ENCODE data around the gene CNIH3.

Gene CNIH3

GRCh38 chr1:224640587-224640986, 24.5 kb downstream of the CNIH3 start:
- H3K4me1 Mint-ChIP-seq (ENCODE audit: low read depth): peaks cover 21% of the 10 kb centered on the region
- no peaks in the 10 kb centered on the region for H3K36me3 Mint-ChIP-seq (ENCODE audit: low read depth)
- no peak overlapping the region for H3K4me3 Mint-ChIP-seq
- H3K27ac Mint-ChIP-seq: no peak overlapping the region
- H3K9me3 Mint-ChIP-seq: no peaks in the 10 kb centered on the region
- no peak for DNase-seq (ENCODE audit: low spot score)
- H3K27me3 Mint-ChIP-seq (ENCODE audit: low read depth): peaks cover 23% of the 10 kb centered on the region

DNA sequence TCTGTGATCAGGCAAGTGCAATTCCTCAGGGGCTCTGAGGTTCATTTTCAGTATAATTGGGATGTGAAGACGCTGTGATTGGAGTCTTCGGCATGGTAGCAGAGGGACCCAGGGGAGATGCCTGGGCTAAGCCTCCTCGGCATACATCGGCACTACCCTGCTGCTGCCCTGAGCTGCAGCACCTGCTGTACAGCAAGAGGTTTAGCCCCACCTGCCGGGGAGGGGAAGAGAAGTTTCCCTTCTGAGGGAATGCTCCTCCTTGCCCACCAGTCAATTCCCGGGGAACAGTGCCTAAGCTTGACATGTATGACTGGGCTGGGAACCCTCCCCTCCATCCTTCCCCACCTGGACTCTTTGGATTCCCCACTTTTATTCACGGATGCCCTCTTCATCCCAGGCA, 24.9 kb downstream of the CNIH3 start:
- Mint-ChIP-seq H3K36me3 (ENCODE audit: low read depth) (no peaks in the 10 kb centered on the region), H3K4me1 (ENCODE audit: low read depth) (peaks cover 21% of the 10 kb centered on the region), H3K27ac (no peak overlapping the region), H3K9me3 (no peaks in the 10 kb centered on the region), H3K27me3 (ENCODE audit: low read depth) (peaks cover 23% of the 10 kb centered on the region), H3K4me3 (no peak overlapping the region)
- no peak for DNase-seq (ENCODE audit: low spot score)

DNA sequence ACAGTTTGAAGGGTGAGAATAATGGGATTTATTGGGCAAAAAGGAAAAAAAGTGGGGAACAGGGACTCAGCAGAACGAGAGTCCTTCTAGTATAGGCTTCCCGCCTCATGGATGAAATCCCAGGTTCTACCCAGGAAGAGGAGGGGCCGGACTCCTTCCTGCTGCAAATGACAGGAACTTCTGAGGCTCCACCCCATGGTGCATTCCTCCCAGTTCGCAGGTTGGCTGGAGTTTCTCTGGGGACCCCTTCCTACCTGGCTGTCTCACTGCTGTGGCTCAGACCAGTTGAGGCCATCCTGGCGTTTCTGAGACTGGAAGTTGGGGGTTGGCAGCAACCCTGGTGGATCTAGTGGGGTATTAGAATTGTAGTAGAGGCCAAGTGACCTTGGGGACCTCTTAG, 27.5 kb downstream of the CNIH3 start:
- Mint-ChIP-seq H3K27me3 (ENCODE audit: low read depth) (peaks cover 20% of the 10 kb centered on the region), H3K9me3 (no peaks in the 10 kb centered on the region), H3K36me3 (ENCODE audit: low read depth) (no peaks in the 10 kb centered on the region), H3K4me3 (no peak overlapping the region), H3K4me1 (ENCODE audit: low read depth) (peaks cover 8% of the 10 kb centered on the region), H3K27ac (no peak overlapping the region)
- no peak for DNase-seq (ENCODE audit: low spot score)

- Mint-ChIP-seq H3K4me3 (no peak overlapping the region), H3K4me1 (ENCODE audit: low read depth) (peaks cover 5% of the 10 kb centered on the region), H3K36me3 (ENCODE audit: low read depth) (no peaks in the 10 kb centered on the region), H3K9me3 (no peaks in the 10 kb centered on the region), H3K27ac (no peak overlapping the region), H3K27me3 (ENCODE audit: low read depth) (peaks cover 16% of the 10 kb centered on the region)
- peak; percentile 44 for DNase-seq (ENCODE audit: low spot score)
These were observed 28.5 kb downstream of the CNIH3 start for GRCh38 chr1:224644553-224645154.

DNA sequence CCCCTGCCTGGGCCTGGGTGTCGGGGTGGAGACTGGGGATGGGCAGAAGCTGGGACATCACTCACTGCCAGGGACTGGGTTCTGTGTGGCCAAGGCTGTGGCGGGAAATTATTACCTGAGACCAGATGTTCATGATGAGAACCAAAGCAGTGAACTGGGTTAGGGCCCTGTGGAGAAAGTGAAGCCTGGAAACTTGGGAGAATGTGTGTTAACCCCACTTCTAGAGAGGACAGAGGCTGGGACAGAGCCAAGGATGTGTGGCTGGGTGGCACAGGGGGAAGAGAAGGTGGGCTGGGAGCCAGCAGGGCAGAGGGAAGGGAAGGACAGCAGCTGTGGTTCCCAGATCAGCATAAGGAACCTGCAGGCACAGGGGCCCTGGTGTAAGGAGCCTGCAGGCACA, 31.3 kb downstream of the CNIH3 start:
- H3K27me3 Mint-ChIP-seq (ENCODE audit: low read depth): peaks cover 12% of the 10 kb centered on the region
- no peak overlapping the region for H3K4me3 Mint-ChIP-seq
- H3K36me3 Mint-ChIP-seq (ENCODE audit: low read depth): no peaks in the 10 kb centered on the region
- DNase-seq (ENCODE audit: low spot score): no peak
- no peak overlapping the region for H3K27ac Mint-ChIP-seq
- H3K4me1 Mint-ChIP-seq (ENCODE audit: low read depth): peaks cover 4% of the 10 kb centered on the region
- no peaks in the 10 kb centered on the region for H3K9me3 Mint-ChIP-seq

GRCh38 chr1:224650290-224650689, 34.2 kb downstream of the CNIH3 start:
- Mint-ChIP-seq H3K9me3 (no peaks in the 10 kb centered on the region), H3K27me3 (ENCODE audit: low read depth) (peaks cover 12% of the 10 kb centered on the region), H3K27ac (no peak overlapping the region), H3K4me3 (no peak overlapping the region), H3K36me3 (ENCODE audit: low read depth) (no peaks in the 10 kb centered on the region), H3K4me1 (ENCODE audit: low read depth) (no peaks in the 10 kb centered on the region)
- DNase-seq (ENCODE audit: low spot score): no peak

DNA sequence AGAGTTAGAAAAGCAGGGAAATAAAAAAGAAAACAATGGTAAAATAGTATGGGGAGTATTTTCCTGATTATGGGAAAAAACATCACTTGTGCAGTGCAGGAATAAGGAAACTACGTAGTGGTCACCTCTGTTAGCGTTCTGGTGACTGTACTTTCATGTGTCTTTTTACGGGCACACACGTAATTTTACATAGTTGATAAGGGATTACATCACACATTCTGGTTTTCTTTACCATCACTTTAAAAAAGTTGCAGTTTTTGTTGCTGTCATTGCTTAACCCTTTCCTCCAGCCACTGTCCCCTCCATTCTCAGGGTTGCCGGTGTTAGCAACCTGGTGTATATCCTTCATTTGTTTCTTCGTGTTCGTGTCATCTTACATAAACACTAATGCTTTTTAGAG, 35.1 kb downstream of the CNIH3 start:
- no peak overlapping the region for H3K4me3 Mint-ChIP-seq
- H3K27ac Mint-ChIP-seq: no peak overlapping the region
- H3K27me3 Mint-ChIP-seq (ENCODE audit: low read depth): peaks cover 12% of the 10 kb centered on the region
- DNase-seq (ENCODE audit: low spot score): no peak
- no peaks in the 10 kb centered on the region for H3K36me3 Mint-ChIP-seq (ENCODE audit: low read depth)
- no peaks in the 10 kb centered on the region for H3K4me1 Mint-ChIP-seq (ENCODE audit: low read depth)
- H3K9me3 Mint-ChIP-seq: no peaks in the 10 kb centered on the region

DNA sequence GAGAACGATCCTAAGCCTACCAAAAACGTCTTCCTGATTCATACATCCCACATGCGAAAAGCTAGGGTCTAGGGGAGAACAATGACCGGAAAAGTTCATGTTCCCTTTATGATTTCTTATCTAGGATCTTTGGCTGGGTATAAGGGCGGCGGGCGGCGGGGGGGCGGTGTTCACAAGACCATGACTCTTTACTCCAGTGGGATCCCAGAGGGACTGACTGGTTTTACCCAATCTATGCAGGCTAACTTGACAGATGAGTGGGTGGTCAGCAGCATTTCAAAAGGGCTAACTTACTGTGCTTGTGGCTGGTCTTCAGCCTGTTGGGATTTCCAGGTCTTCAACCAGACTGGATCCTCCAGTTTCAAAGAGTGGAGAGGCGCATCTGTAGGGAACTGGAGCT, 40.3 kb downstream of the CNIH3 start:
- H3K4me1 Mint-ChIP-seq (ENCODE audit: low read depth): no peaks in the 10 kb centered on the region
- no peak overlapping the region for H3K4me3 Mint-ChIP-seq
- H3K36me3 Mint-ChIP-seq (ENCODE audit: low read depth): no peaks in the 10 kb centered on the region
- no peak overlapping the region for H3K27ac Mint-ChIP-seq
- DNase-seq (ENCODE audit: low spot score): no peak
- no peaks in the 10 kb centered on the region for H3K9me3 Mint-ChIP-seq
- peaks cover 18% of the 10 kb centered on the region for H3K27me3 Mint-ChIP-seq (ENCODE audit: low read depth)

DNA sequence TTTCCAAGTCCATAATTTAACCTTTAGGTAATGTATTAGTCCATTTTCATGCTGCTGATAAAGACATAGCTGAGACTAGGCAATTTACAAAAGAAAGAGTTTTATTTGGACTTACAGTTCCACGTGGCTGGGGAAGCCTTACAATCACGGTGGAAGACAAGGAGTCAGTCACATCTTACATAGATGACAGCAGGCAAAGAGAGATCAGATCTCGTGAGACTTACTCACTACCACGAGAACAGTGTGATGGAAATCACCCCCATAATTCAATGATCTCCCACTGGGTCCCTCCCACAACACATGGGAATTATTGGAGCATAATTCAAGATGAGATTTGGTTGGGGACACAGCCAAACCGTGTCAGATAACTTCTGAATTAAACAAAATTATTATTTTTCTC, 44.0 kb downstream of the CNIH3 start:
- Mint-ChIP-seq H3K4me1 (ENCODE audit: low read depth) (no peaks in the 10 kb centered on the region), H3K9me3 (no peaks in the 10 kb centered on the region), H3K27me3 (ENCODE audit: low read depth) (peaks cover 36% of the 10 kb centered on the region), H3K4me3 (no peak overlapping the region), H3K36me3 (ENCODE audit: low read depth) (no peaks in the 10 kb centered on the region), H3K27ac (no peak overlapping the region)
- DNase-seq (ENCODE audit: low spot score): no peak

GRCh38 chr1:224662870-224663269, 46.8 kb downstream of the CNIH3 start:
- Mint-ChIP-seq H3K4me3 (no peak overlapping the region), H3K27me3 (ENCODE audit: low read depth) (peaks cover 37% of the 10 kb centered on the region), H3K4me1 (ENCODE audit: low read depth) (no peaks in the 10 kb centered on the region), H3K36me3 (ENCODE audit: low read depth) (no peaks in the 10 kb centered on the region), H3K9me3 (no peaks in the 10 kb centered on the region), H3K27ac (no peak overlapping the region)
- DNase-seq (ENCODE audit: low spot score): no peak

GRCh38 chr1:224665016-224665415, 48.9 kb downstream of the CNIH3 start:
- DNase-seq (ENCODE audit: low spot score): no peak
- no peak overlapping the region for H3K27ac Mint-ChIP-seq
- no peak overlapping the region for H3K4me3 Mint-ChIP-seq
- no peaks in the 10 kb centered on the region for H3K9me3 Mint-ChIP-seq
- peaks cover 30% of the 10 kb centered on the region for H3K27me3 Mint-ChIP-seq (ENCODE audit: low read depth)
- H3K4me1 Mint-ChIP-seq (ENCODE audit: low read depth): no peaks in the 10 kb centered on the region
- H3K36me3 Mint-ChIP-seq (ENCODE audit: low read depth): no peaks in the 10 kb centered on the region

- no peak for DNase-seq (ENCODE audit: low spot score)
- H3K4me3 Mint-ChIP-seq: no peak overlapping the region
- no peaks in the 10 kb centered on the region for H3K4me1 Mint-ChIP-seq (ENCODE audit: low read depth)
These were observed 50.0 kb downstream of the CNIH3 start for GRCh38 chr1:224666078-224666477.

GRCh38 chr1:224666913-224667312, 50.8 kb downstream of the CNIH3 start:
- Mint-ChIP-seq H3K27me3 (ENCODE audit: low read depth) (peaks cover 22% of the 10 kb centered on the region), H3K4me3 (no peak overlapping the region), H3K36me3 (ENCODE audit: low read depth) (no peaks in the 10 kb centered on the region), H3K4me1 (ENCODE audit: low read depth) (no peaks in the 10 kb centered on the region), H3K9me3 (no peaks in the 10 kb centered on the region), H3K27ac (no peak overlapping the region)
- DNase-seq (ENCODE audit: low spot score): no peak

More at GRCh38 chr1:224666078-224666477, 50.0 kb downstream of the CNIH3 start:
- no peaks in the 10 kb centered on the region for H3K9me3 Mint-ChIP-seq
- H3K27ac Mint-ChIP-seq: no peak overlapping the region
- H3K27me3 Mint-ChIP-seq (ENCODE audit: low read depth): peaks cover 28% of the 10 kb centered on the region
- H3K36me3 Mint-ChIP-seq (ENCODE audit: low read depth): no peaks in the 10 kb centered on the region

DNA sequence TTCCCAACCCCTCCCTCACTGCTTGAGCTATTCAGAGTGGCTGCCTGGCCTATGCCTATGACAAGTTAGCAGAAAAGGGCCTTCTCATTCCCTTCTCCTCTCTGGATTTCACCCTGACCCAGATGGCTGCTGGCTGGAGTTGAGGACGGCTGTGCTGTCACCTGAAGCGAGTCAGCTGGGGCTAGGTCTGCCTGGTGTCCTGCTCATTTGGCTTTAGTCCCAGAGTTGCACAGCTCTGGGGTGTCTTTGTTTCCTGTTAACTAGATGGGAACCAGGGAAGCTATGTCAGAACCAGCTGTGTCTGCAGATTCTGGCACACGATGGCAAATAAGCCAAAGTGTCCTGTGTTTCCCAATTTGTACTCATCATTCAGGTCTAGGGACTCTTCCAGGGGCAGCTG, 52.9 kb downstream of the CNIH3 start:
- no peaks in the 10 kb centered on the region for H3K36me3 Mint-ChIP-seq (ENCODE audit: low read depth)

DNA sequence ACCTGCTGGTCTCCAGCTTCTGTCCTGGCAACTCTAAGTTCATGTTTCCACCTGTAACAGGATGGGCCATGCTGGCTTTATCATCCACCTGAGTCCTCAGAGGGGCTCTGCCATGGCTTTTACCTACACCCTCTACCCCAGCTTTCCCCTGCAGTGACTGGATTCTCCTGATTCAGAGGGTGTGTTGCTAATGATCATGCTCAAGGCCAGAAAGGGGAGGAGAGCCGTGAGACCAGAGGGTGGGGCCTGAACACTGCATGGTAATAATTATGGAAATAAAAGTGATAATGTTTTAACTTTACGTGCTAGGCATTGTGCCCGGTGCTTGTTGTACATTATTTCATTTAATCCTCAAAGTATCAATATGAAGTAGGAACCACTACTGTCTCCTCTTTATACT, 53.3 kb downstream of the CNIH3 start:
- no peak for DNase-seq (ENCODE audit: low spot score)
- Mint-ChIP-seq H3K27ac (no peak overlapping the region), H3K4me1 (ENCODE audit: low read depth) (no peaks in the 10 kb centered on the region), H3K4me3 (no peak overlapping the region), H3K36me3 (ENCODE audit: low read depth) (no peaks in the 10 kb centered on the region), H3K9me3 (no peaks in the 10 kb centered on the region), H3K27me3 (ENCODE audit: low read depth) (peaks cover 10% of the 10 kb centered on the region)

More for the DNA sequence above, 52.9 kb downstream of the CNIH3 start:
- H3K4me3 Mint-ChIP-seq: no peak overlapping the region
- DNase-seq (ENCODE audit: low spot score): no peak
- no peaks in the 10 kb centered on the region for H3K9me3 Mint-ChIP-seq
- H3K27me3 Mint-ChIP-seq (ENCODE audit: low read depth): peaks cover 13% of the 10 kb centered on the region
- no peaks in the 10 kb centered on the region for H3K4me1 Mint-ChIP-seq (ENCODE audit: low read depth)
- no peak overlapping the region for H3K27ac Mint-ChIP-seq
